Prostate gland (tissue), 2 donors: ENCODE data around the gene GMIP.

Experiments
- CTCF ChIP-seq, 4 experiments: fragments of 200-600 bp in 2 of 4; fragments of 450-650 bp in 2 of 4; sonication (generic) in 2 of 4; IDR thresholded peaks; 1 replicate in 3 of 4; 2 replicates in 1 of 4; pipeline ENCODE4 v1.5.1; 2016 to 2019; ENCODE audit warnings: antibody characterized with exemption in 4 of 4, mild to moderate bottlenecking in 2 of 4, moderate library complexity in 2 of 4
- POLR2A ChIP-seq: fragments of 450-650 bp; IDR thresholded peaks from one replicate; pipeline ENCODE4 v1.6.1; 2016; ENCODE audit warnings: antibody characterized with exemption, mild to moderate bottlenecking

GRCh38 chr19:19610376-19611202, 32.9 kb downstream of the GMIP start:
- no peak for TF ChIP-seq CTCF (IDR thresholded peaks at IDR 0.05)
- TF ChIP-seq POLR2A, result no peak
